Myometrial cell (primary cell): Measurements from ENCODE around the gene KRT75. TPM values are rescaled to one million over a fixed set of nuclear protein-coding genes. Genes with fewer than 3 reads are reported as not detected.

Experiments
- total RNA-seq: library from RNA; depleted of rRNA; stranded (reverse); fragments of >200 nt; gene quantifications from 2 replicates; pipeline ENCODE4 v1.2.3, GENCODE V29; 2015

The KRT75 gene
- not detected in 2 replicates for total RNA-seq

DNA sequence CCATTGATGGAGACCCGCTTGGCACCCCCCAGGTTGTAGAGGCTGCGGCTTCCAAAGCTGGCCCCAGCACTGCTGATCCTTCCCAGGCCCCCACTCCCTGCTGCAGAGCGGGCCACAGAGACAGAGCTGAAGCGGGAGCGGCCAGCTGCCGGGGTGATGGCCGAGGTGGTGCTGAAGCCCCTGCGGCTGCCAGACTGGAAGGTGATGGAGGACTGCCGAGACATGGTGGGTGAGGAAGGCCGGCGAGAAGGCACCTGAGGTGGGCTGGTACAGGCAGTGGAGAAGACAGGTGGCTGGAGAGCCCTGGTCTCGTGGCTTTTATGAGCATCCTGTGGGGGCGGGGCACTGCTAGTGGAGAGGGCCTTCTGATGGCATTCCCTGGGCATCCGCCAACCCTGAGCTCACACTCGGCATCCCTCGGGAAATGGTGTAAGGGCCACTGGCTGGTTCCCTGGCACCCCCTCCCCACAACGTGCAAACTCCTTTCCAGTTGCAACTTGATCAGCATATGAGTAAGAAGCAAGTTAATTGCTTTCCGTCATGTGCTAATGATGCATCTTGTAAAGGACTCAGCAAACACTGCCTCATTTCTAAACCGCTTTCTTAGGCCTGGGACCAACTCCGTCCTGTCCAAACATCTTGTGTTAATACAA, at the start of gene KRT75:
Gene KRT75, minus strand, starts transcription at position 291 of the 653 bp plus-strand sequence. Its CDS starts 67 bp downstream, at position 224.

GRCh38 chr12:52473768-52474167, 39.6 kb upstream of the KRT75 start, which contains the start of gene KRT6C:
KRT6C (minus strand) TSS chr12:52473805; CDS start chr12:52473737, 68 bp downstream.

GRCh38 chr12:52452101-52452500, 17.9 kb upstream of the KRT75 start, which contains the start of gene KRT6B:
KRT6B (minus strand) TSS chr12:52452146; CDS start chr12:52452078, 68 bp downstream.

DNA sequence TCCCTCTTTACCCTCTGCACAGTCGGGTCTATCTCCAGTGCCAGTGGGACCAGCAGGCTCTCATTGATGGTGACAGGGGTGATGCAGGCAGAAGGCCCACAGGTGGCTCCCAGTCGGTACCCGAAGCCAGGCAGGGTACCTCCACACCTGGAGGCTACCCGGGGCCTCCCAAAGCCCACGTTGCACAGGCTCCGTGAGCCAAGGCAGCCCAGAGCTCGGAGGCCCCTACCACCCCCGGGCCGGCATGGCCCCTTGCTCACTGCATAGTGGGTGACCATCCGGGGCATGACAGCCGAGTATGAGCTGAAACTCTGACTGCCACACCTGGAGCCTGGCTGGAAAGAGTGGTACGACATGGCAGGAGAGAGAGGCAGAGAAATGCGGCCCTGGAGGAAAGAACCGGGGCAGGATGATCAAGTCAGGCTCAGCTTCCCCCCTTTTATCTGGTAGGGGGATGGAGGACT, 28.2 kb downstream of the KRT75 start, which contains the start of gene KRT82:
Gene KRT82, minus strand, starts transcription at position 414 of the 464 bp plus-strand sequence. Its CDS starts 58 bp downstream, at position 356.

DNA sequence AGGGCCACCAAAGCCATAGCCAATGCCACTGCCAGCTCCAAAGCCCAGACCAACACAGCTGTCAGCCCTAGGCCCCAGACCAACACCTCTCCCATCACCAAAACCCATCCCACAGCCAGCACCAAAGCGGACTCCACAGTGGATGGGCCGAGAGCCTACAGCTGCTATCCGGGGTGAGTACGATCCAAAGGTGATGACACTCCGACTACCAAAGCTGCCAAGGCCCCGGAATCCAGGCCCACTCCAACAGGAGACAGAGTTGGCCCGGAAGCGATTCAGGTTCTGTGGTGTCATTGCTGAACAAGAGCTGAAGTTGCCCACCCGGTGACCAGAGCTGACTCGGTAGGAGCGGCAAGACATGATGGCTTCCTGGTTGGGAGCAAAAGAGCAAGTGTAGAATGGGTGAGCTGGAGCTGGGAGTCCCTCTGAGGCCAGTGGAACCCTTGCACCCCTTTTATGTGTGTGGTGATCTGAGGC, 48.9 kb downstream of the KRT75 start, which contains the start of gene KRT84:
Gene KRT84, minus strand, starts transcription at position 427 of the 477 bp plus-strand sequence. Its CDS starts 67 bp downstream, at position 360.

Other genes with a start within 250 kb of the KRT75 start
- 0.53 TPM in 1 of 2 replicates, not detected in the other for gene KRT80, start 242.4 kb downstream of the KRT75 start, total RNA-seq
- 0.58 and 1.2 TPM in 2 replicates for gene KRT7, start 201.1 kb downstream of the KRT75 start, total RNA-seq
- not detected in 2 replicates for gene KRT86, start 159.7 kb downstream of the KRT75 start, total RNA-seq
- under 0.01 TPM in 1 of 2 replicates, not detected in the other for gene KRT81, start 142.8 kb downstream of the KRT75 start, total RNA-seq
- not detected in 2 replicates for gene KRT83, start 113.0 kb downstream of the KRT75 start, total RNA-seq
- gene KRT85, start 66.9 kb downstream of the KRT75 start, total RNA-seq = not detected in 2 replicates
- gene KRT84, start 48.7 kb downstream of the KRT75 start, total RNA-seq = not detected in 2 replicates
- not detected in 2 replicates for gene KRT82, start 28.0 kb downstream of the KRT75 start, total RNA-seq
- gene KRT6B, start 17.8 kb upstream of the KRT75 start, total RNA-seq = not detected in 2 replicates
- gene KRT6C, start 39.4 kb upstream of the KRT75 start, total RNA-seq = not detected in 2 replicates
- not detected in 2 replicates for gene KRT6A, start 58.9 kb upstream of the KRT75 start, total RNA-seq
- gene KRT5, start 86.0 kb upstream of the KRT75 start, total RNA-seq = not detected in 2 replicates
- gene KRT71, start 118.8 kb upstream of the KRT75 start, total RNA-seq = not detected in 2 replicates
- not detected in 2 replicates for gene KRT74, start 139.5 kb upstream of the KRT75 start, total RNA-seq
- not detected in 2 replicates for gene KRT72, start 167.1 kb upstream of the KRT75 start, total RNA-seq
- gene KRT73, start 184.2 kb upstream of the KRT75 start, total RNA-seq = not detected in 2 replicates
- not detected in 2 replicates for gene KRT2, start 217.8 kb upstream of the KRT75 start, total RNA-seq
- not detected in 2 replicates for gene KRT1, start 246.0 kb upstream of the KRT75 start, total RNA-seq